Measurements from ENCODE around the gene CNOT11.
"Not testable (repeated sequence)": the region's sequence is repeated elsewhere in the genome, so short reads cannot be mapped to it uniquely, and the experiment has no call there.

Gene CNOT11

DNA sequence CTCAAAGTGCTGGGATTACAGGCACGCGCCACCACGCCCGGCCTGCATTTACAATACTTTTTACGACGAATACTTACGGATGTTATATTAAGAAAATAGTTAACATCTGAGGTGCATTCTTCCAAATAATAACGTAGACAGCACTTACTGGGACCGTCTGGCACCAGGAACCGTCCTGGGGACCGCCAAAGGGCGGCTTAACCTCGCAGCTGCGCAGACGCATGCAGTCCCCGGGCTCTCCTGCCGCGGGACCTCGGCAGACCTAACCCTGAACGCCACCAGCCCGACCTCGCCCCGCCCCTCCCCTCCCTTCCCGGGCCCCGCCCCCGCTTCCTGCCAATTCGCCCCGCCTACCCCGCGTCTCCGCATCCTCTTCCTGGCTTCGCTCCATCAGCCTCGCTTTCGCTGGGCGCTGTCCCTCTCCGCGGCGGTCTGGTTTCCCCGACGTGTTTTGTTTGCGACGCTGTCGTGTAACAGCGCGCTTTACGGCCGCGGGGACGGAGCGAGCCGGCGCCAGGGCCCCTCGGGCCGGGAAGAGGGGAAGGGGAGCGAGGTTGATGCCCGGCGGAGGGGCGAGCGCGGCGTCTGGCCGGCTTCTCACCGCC, at the start of gene CNOT11:
Gene CNOT11, plus strand, starts transcription at position 479 of the 605 bp plus-strand sequence. Its CDS starts 79 bp downstream, at position 558.
- peak; percentile 99 for DNase-seq (ENCODE audit: low spot score)

DNA sequence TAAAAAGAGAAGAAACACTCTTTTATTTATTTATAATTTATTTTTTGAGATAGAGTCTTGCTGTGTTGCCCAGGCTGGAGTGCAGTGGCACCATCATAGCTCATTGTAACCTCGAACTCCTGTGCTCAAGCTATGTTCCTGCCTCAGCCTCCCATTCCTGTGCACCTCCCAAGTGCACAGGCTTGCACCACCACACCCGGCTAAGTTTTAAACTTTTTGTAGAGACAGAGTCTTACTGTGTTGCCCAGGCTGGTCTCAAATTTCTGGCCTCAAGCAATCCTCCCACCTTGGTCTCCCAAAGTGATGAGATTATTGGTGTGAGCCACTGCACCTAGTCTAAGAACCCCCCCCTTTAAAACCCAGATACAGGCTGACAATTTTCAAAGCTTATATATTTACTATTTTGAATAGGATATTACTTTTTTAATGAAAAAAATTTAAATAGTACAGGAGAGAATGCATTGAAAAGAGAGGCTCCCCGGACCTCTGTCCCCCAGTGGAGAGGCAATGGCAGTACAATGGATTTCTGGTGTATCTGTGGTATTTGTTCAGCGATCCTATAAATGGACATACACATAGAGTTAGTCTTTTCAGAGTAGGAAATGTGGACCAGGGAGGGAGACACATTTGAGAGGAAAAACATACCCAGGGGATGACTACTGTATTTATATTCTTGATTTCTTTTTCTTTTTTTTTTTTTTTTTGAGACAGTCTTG, 48.1 kb upstream of the CNOT11 start:
- DNase-seq (ENCODE audit: low spot score): no peak

DNA sequence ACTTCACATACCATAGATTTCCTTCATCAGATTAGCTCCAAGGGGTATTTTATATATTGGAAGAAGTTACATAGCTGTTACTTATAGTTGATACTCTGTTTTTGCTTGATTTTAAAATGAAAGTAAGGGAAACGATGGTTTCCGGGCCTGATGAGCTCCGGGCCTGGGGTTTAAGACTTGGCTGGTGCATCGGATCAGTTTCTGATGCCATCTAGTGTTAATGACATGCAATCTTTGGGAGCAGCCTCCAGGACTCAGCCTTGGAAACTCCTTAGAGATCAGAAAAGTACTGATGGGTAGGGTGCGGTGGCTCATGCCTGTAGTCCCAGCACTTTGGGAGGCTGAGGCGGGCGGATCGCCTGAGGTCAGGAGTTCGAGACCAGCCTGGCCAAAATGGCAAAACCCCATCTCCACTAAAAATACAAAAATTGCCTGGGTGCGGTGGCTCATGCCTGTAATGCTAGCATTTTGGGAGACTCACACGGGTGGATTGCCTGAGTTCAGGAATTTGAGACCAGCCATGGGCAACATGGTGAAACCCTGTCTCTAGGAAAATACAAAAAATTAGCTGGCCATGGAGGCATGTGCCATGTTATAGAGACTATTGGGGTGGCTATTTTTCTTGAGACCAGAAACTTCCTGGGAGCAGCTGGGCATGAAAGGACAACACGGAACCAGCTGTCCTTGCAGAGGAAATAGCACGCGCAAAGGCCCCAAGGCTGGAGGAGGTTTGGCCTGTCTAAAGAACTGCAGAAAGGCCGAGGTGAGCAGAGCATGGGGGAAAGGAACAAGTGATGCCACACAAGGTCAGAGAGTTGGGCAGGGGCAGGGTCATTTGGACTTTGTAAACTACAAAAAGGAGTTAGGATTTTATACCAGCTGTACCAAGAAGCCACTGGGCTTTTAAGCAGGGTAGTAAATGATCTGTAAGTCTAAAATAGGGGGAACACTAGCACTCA, 46.9 kb upstream of the CNOT11 start:
- DNase-seq (ENCODE audit: low spot score): peak; percentile 69

DNA sequence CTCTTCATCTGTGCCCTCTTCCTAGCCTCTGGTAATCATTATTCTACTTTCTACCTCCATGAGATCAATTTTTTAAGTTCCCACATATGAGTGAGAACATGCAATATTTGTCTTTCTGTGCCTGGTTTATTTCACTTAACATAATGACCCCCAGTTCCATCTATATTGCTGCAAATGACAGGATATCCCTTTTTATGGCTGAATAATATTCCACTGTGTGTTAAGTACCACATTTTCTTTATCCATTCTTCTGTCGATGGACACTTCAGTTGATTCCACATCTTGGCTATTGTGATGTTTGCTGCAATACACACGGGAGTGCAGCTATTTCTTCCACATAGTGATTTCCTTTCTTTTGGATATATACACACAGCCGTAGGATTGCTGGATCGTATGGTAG, 43.9 kb upstream of the CNOT11 start:
- no peak for DNase-seq (ENCODE audit: low spot score)

DNA sequence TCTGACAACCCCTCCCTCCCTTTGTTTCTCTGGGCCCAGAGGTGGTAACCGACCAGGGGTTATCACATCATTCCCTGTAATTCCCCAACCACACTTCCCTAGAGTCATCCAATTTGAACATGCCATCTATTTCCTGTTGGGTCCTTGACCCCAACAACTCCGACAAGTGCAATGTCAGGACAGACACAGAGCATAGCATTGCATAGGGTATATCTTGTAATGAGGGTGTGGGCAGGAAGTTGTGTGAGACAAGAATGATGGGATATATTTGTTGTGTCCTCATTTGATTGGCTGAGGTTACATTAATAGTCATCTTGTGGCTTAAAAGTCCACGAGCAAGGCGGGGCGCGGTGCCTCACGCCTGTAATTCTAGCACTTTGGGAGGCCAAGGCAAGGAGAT, 33.4 kb upstream of the CNOT11 start:
- no peak for DNase-seq (ENCODE audit: low spot score)

DNA sequence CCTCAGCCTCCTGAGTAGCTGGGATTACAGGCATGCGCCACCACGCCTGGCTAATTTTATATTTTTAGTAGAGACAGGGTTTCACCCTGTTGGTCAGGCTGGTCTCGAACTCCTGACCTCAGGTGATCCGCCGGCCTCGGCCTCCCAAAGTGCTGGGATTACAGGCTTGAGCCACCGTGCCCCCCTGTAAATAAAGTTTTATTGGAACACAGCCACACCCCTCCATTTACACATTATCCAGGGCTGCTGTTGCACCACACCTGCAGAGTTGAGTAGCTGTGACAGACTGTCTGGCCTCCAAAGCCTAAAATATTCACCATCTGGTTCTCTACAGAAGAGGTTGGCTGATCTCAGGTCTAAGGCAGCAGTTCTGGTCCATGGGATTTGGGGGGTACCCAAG, 32.6 kb upstream of the CNOT11 start:
- DNase-seq (ENCODE audit: low spot score): not testable (repeated sequence)

DNA sequence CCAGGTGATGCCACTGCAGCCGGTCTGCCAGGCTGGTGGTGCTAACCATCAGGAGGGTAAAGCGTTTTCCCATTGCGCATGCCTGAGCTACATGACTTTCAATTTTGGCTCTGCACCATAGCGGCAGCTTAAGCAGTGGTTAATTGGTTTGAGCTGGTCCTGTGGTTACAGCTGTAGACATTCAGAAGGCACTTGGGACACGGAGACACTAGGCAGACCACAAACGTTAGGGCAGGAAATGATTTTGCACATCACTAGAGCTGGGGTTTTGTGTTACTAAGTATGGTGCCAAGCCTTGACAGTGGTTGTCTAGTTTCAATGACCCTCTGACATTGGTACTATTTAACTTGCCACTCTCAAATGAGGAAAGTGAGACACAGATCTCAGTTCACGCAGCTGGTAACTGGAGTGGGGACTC, 28.9 kb upstream of the CNOT11 start:
- DNase-seq (ENCODE audit: low spot score): no peak

DNA sequence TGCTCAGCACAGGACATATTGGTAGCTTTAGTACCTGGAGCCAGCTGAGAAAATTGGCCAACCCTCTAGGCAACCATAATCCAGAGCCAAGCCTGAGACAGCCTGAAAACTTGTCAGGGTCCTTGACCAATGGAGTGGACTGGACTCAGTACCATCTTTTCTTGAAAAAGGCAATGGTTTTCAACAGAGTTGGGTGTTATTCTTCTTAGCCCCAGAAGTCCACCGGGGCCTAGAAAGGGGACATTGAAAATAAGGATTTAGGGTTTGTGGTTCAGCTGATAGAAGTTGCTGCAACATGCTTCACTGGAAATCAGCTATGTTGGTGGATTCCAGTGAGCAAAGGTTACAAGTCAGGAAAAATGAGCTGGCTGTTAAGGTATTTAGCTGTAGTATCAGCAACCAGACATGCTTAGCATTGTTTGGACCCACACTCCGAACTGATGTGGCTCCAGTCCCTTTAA, 22.1 kb upstream of the CNOT11 start:
- DNase-seq (ENCODE audit: low spot score): no peak

DNA sequence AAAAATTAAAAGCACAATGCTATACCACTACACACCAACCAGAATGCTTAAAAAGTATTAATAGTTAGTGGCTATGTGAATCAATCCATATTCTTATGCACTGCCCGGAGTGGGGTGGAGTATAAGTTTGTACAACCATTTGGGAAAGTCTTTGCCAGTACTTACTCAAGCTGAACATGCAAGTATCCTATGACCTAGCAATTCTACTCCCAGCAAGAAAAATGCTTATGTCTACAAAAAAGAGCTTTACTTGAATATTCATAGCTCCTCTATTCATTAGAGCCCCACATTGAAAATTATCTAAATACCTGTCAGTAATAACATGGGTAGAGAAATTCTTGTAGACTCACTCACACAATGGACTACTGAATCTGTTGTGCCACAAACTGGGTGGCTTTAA, 21.4 kb upstream of the CNOT11 start:
- no peak for DNase-seq (ENCODE audit: low spot score)

DNA sequence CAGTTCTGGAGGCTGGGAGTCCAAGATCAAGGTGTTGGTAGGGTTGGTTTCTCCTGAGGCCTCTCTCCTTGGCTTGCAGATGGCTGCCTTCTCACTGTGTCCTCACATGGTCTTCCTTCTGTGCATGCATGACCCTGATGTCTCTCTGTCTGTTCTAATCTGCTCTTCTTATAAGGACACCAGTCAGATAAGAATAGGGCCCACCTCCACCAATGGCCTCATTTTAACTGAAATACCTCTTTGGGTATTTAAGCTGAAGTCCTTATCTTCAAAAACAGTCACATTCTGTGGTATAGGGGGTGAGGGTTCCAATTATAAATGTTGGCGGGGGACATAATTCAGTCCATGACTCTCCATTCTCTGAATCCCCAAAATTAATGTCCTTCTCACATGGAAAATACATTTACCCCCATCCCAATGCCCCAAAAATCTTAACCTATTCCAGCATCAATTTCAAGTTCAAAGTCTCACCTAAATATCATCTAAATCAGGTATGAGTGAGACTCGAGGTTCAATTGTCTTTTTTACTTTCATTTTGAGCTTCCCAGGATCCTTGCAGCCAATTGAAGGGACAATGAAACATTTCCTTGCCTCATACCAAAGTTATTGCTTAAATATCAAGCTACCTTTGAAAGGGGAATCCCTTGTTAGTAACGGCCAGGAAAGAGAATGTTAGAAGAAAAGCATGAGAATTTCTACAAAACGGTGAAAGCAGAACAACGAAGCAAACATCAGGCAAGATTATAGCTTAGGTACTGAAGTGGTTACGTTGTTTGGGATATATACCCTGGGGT, 20.6 kb upstream of the CNOT11 start:
- DNase-seq (ENCODE audit: low spot score): no peak

DNA sequence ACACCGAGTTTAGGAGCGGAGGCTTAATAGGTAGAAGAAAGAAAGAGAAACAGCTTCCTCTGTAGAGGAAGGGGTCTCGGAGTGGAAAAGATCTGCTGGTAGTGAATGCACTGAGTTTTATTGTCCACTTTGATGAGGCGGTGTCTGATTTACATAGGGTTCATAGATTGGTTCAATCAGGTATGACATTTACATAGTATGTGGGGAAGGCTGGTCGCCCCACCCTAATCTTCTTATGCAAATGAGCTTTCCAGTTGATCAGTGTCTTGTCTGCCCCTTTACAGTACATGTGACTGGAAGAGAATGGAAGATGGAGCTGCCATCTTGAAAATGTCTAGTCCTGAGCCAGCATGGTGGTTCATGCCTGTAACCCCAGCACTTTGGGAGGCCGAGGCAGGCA, 19.9 kb upstream of the CNOT11 start:
- no peak for DNase-seq (ENCODE audit: low spot score)

DNA sequence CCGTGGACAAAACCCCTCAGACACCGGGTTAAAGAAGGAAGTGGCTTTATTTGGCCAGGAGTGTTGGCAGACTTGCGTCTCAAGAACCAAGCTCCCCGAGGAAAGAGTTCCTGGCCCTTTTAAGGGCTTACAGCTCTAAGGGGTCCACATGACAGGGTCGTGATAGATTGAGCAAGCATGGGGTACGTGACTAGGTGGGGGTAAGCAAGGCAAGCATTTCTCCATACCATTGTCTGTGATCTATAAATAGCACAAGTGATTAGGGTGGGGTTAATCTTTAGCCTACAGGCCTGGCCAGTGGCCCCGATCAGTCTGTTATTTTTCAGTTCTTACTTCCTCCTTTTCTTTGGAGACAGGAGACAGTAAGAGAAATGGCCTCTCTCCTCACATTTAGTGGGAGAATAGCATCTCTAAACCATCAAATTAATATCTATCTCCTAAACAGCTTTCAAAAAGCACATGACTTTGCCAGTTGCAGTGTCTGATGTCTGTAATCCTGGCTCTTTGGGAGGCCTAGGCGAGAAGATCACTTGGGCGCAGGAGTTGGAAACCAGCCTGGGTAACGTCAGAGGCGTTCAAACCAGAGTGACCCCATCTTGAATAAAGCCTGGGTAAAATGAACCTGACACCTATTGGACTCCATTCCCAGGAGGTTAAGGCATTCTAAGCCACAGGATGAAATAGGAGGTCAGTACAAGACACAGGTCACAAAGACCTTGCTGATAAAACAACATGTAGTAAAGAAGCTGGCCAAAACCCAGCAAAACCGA, 18.3 kb upstream of the CNOT11 start:
- no peak for DNase-seq (ENCODE audit: low spot score)

DNA sequence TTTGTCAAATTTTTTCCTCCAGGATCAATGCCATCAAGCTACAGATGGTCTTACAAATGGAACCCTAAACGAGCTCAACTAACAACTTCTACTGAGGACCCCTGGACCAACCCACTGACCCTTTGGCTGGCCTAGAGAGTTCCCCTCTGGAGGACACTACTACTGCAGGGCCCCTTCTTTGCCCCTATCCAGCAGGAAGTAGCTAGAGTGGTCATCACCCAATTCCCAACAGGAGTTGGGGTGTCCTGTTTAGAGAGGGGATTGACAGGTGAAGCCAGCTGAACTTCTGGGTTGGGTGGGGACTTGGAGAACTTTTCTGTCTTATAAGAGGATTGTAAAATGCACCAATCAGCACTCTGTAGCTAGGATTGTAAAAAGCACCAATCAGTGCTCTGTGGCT, 16.7 kb upstream of the CNOT11 start:
- DNase-seq (ENCODE audit: low spot score): not testable (repeated sequence)

DNA sequence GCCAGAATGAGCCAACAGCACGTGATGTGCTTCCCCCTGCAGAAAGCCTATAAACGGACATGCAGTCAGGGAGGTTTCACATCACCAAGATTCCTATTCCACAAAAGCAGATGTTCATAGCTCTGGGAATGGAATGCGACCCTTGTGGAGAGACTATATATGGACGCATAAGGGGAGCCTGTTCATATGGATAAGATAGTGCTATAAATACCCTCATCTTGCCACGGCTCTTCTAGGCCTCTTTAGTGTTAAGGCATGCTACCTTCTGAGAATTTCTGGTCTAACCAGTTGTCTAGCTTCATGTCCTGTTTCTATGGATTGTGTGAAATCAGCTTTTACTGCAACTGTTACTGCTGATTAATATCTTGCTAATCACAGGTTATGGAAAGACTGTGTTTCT, 14.7 kb upstream of the CNOT11 start:
- DNase-seq (ENCODE audit: low spot score): not testable (repeated sequence)

DNA sequence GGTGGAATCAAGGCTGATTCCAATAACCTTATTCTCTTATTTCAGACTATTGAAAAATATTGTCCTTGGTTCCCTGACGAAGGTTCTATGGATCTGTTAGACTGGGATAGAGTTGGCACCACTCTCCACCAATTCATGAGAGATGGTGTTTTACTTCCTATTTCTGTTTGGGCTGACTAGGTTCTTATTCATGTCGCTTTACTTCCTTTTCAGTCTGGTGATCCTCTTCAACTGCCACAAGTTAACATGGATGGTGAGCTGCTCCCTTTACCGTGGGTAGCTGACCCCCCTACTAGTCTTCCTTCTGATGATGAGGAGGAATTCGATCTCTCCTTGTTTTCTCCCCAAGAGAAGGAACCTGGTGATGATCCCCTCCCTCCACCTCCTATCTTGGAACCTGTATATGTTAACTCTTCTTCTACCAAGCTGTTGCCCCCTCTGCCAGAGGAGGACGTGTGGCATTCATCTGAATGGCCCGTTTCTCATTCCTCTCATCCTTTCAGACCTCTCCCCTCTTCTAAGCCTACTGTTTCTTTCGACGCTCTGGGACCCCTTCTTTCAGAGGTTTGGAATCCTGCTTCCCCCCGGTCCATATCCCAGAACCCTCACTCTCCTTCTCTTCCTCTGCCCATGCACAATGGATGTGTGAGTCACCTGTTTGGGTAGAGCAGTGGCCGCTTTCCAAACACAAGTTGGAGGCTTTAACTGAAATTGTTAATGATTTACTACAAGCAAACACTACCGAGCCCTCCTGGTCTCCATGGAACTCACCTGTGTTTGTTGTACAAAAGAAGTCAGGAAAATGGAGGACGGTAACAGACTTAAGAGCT, 13.5 kb upstream of the CNOT11 start:
- DNase-seq (ENCODE audit: low spot score): no peak

DNA sequence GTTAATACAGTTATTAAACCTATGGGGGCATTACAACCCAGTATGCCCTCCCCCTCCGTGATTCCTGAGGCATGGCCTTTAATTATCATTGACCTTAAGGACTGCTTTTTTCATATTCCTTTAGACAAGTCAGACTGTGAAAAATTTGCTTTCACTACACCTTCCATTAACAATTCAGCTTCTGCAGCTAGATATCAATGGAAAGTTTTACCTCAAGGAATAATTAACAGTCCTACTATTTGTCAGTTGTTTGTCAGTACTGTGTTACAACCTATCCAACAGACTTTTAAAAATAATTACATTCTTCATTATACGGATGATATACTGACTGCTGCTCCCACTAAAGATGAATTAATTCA, 12.9 kb upstream of the CNOT11 start:
- DNase-seq (ENCODE audit: low spot score): not testable (repeated sequence)

DNA sequence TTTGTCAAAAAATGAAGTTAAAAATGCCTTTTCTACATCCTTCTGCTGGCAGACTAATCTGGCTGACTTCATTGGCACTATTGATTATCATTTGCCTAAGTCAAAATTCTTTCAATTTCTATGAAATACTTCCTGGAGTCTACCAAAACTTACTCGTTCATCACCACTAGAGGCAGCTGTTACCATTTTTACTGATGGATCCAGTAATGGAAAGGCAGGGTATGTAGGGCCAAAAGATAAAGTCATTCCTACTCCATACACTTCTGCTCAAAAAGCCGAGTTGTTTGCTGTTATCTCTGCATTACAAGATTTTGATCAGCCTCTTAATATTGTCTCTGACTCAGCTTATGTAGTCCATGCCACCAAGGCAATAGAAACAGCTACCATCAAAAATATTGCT, 12.0 kb upstream of the CNOT11 start:
- DNase-seq (ENCODE audit: low spot score): not testable (repeated sequence)

DNA sequence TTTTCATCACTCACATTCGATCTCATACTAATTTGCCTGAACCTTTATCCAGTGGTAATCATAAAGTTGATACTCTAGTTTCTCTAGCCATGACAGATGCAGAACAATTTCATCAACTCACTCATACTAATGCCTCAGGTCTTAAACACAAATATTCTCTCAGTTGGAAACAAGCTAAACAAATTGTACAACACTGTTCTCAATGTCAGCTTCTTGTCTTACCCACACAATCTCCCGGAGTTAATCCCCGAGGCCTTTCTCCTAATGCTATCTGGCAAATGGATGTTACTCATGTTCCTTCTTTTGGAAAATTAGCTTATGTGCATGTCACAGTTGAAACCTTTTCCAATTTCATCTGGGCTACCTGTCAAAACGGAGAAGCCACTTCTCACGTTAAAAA, 11.5 kb upstream of the CNOT11 start:
- DNase-seq (ENCODE audit: low spot score): no peak

DNA sequence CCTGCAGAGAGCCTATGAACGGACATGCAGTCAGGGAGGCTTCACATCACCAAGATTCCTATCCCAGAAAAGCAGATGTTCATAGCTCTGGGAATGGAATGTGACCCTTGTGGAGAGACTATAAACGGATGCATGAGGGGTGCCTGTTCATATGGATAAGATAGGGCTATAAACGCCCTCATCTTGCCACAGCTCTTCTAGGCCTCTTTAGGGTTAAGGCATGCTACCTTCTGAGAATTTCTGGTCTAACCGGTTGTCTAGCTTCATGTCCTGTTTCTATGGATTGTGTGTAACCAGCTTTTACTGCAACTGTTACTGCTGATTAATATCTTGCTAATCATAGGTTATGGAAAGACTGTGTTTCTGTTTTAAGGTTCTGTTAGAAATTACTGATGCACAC, 8.3 kb upstream of the CNOT11 start:
- not testable (repeated sequence) for DNase-seq (ENCODE audit: low spot score)

DNA sequence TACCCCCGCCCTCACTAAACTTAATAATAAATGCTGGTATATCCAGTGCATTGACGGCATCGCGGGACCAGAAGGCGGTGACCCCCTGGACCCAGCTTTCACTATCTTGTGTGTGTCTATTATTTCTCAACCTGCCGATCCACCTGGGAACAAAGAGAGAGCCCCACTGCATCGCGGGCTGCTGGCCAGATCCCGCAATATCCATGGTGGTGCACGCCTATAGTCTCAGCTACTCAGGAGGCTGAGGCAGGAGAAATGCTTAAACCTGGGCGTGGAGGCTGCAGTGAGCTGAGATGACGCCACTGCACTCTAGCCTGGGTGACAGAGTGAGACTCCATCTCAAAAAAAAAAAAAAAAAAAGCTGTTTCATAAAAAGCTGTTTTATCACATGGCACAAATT, 7.8 kb upstream of the CNOT11 start:
- DNase-seq (ENCODE audit: low spot score): not testable (repeated sequence)

Data from left forelimb (tissue), 1 donor.